A204.1 (cell line): ENCODE results near the gene C1QTNF5.

ENCODE experiments used
- FAIRE-seq: peaks from 2 replicates; lab custom pipeline; 2012; peaks lifted over from hg19 to GRCh38; lab: Jason Lieb, UNC

The C1QTNF5 gene

GRCh38 chr11:119373059-119373920 is 32.6 kb upstream of the C1QTNF5 start:
- FAIRE-seq = no peak

GRCh38 chr11:119372260-119373058 is 31.8 kb upstream of the C1QTNF5 start:
- no peak for FAIRE-seq

GRCh38 chr11:119371778-119372182 is 31.1 kb upstream of the C1QTNF5 start:
- FAIRE-seq = no peak

- no peak for FAIRE-seq
Observed at GRCh38 chr11:119371067-119371601, 30.5 kb upstream of the C1QTNF5 start.

GRCh38 chr11:119370486-119371046 is 29.9 kb upstream of the C1QTNF5 start:
- FAIRE-seq = no peak

GRCh38 chr11:119369132-119369925 is 28.6 kb upstream of the C1QTNF5 start:
- no peak for FAIRE-seq

GRCh38 chr11:119368121-119369034 is 27.7 kb upstream of the C1QTNF5 start:
- no peak for FAIRE-seq

GRCh38 chr11:119367661-119368120 is 27.0 kb upstream of the C1QTNF5 start:
- no peak for FAIRE-seq

- no peak for FAIRE-seq
Observed at GRCh38 chr11:119366690-119367620, 26.3 kb upstream of the C1QTNF5 start.

- no peak for FAIRE-seq
Observed at GRCh38 chr11:119365071-119365591, 24.4 kb upstream of the C1QTNF5 start.

- no peak for FAIRE-seq
Observed at GRCh38 chr11:119363851-119364590, 23.3 kb upstream of the C1QTNF5 start.

- FAIRE-seq = no peak
Observed at GRCh38 chr11:119363081-119363850, 22.6 kb upstream of the C1QTNF5 start.

GRCh38 chr11:119362741-119363080 is 22.0 kb upstream of the C1QTNF5 start:
- FAIRE-seq = no peak

- no peak for FAIRE-seq
Observed at GRCh38 chr11:119361941-119362725, 21.4 kb upstream of the C1QTNF5 start.

GRCh38 chr11:119361056-119361787 is 20.5 kb upstream of the C1QTNF5 start:
- FAIRE-seq = no peak
